RWPE2 (cell line): ENCODE measurements around the gene INO80.
"Not testable (repeated sequence)": the region's sequence is repeated elsewhere in the genome, so short reads cannot be mapped to it uniquely, and the experiment has no call there.

Source experiments
- ATAC-seq: fragments of 200-7000 bp; cut with Tn5 transposase; 3 replicates; pipeline ENCODE4 v1.9.1; 2021; ENCODE audit warnings: low read depth
- DNase-seq: peaks from one replicate; pipeline ENCODE4 v3.0.0-alpha.2; 2020; ENCODE audit warnings: low spot score
- H3K27ac ChIP-seq: fragments of 450-650 bp; 2 replicates; pipeline ENCODE4 v1.5.1; 2017; ENCODE audit warnings: mild to moderate bottlenecking; ENCODE audit not compliant: poor library complexity, severe bottlenecking
- H3K27me3 ChIP-seq: fragments of 250-450 bp; sonication (Bioruptor Pico); 2 replicates; pipeline ENCODE4 v1.5.1; 2021; ENCODE audit warnings: mild to moderate bottlenecking, moderate library complexity; ENCODE audit not compliant: insufficient read depth, poor library complexity, severe bottlenecking
- H3K36me3 ChIP-seq: fragments of 250-450 bp; sonication (Bioruptor Pico); 2 replicates; pipeline ENCODE4 v1.5.1; 2020; ENCODE audit warnings: low read depth, mild to moderate bottlenecking, moderate library complexity
- H3K4me1 ChIP-seq: fragments of 250-450 bp; sonication (Bioruptor Pico); 2 replicates; pipeline ENCODE4 v1.5.1; 2021; ENCODE audit warnings: mild to moderate bottlenecking, moderate library complexity; ENCODE audit not compliant: insufficient read depth, poor library complexity, severe bottlenecking
- H3K4me3 ChIP-seq: fragments of 250-450 bp; sonication (Bioruptor Pico); 2 replicates; pipeline ENCODE4 v1.5.1; 2021; ENCODE audit warnings: mild to moderate bottlenecking, moderate library complexity; ENCODE audit not compliant: severe bottlenecking
- H3K9me3 ChIP-seq: fragments of 250-450 bp; sonication (Bioruptor Pico); 2 replicates; pipeline ENCODE4 v1.5.1; 2021; ENCODE audit warnings: mild to moderate bottlenecking, moderate library complexity; ENCODE audit not compliant: severe bottlenecking
- TF ChIP-seq, protein P1 (sequence below): fragments of 450-650 bp; IDR thresholded peaks from one replicate; pipeline ENCODE4 v1.5.1; 2017; ENCODE audit warnings: mild to moderate bottlenecking, moderate library complexity; ENCODE audit not compliant: poor library complexity, severe bottlenecking

Gene INO80

DNA sequence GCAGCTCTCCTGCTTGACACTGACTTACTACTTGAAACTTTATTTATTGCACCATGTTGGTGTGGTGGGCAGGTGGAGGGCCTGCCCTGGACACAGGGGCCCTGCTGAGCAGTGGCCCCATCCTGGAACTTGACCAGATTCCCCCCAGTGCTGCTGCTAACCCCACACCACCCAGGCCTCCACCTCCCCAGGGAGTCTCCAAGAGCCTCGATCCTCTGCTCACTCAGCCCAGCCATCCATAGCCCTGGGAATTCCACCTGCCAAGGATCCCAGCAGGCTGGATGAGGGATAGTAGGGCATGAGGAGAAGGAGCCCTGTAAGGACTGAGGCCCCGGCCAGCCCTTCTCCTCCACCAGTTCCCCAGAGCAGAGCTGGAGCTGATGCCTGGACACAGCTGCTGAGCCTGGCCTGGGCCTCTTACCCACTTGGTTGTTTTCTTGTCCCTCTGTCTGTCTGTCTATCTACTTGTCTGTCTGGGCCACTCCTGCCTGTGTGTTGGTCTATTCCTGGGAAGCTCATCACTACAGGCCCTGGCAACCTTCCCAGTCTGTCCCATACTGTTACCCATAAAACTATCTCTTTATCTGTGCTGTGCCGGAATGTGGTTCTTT is 160.0 kb downstream of the INO80 start:
- H3K4me3 ChIP-seq, result no peak overlapping the region
- TF ChIP-seq, protein P1, sequence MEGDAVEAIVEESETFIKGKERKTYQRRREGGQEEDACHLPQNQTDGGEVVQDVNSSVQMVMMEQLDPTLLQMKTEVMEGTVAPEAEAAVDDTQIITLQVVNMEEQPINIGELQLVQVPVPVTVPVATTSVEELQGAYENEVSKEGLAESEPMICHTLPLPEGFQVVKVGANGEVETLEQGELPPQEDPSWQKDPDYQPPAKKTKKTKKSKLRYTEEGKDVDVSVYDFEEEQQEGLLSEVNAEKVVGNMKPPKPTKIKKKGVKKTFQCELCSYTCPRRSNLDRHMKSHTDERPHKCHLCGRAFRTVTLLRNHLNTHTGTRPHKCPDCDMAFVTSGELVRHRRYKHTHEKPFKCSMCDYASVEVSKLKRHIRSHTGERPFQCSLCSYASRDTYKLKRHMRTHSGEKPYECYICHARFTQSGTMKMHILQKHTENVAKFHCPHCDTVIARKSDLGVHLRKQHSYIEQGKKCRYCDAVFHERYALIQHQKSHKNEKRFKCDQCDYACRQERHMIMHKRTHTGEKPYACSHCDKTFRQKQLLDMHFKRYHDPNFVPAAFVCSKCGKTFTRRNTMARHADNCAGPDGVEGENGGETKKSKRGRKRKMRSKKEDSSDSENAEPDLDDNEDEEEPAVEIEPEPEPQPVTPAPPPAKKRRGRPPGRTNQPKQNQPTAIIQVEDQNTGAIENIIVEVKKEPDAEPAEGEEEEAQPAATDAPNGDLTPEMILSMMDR, result no peak
- H3K4me1 ChIP-seq, result peaks cover 14% of the 10 kb centered on the region
- H3K9me3 ChIP-seq, result no peaks in the 10 kb centered on the region
- H3K27me3 ChIP-seq, result no peaks in the 10 kb centered on the region
- H3K27ac ChIP-seq, result no peak overlapping the region
- DNase-seq (no peak), ATAC-seq (no peak)
- H3K36me3 ChIP-seq, result peaks cover 33% of the 10 kb centered on the region

DNA sequence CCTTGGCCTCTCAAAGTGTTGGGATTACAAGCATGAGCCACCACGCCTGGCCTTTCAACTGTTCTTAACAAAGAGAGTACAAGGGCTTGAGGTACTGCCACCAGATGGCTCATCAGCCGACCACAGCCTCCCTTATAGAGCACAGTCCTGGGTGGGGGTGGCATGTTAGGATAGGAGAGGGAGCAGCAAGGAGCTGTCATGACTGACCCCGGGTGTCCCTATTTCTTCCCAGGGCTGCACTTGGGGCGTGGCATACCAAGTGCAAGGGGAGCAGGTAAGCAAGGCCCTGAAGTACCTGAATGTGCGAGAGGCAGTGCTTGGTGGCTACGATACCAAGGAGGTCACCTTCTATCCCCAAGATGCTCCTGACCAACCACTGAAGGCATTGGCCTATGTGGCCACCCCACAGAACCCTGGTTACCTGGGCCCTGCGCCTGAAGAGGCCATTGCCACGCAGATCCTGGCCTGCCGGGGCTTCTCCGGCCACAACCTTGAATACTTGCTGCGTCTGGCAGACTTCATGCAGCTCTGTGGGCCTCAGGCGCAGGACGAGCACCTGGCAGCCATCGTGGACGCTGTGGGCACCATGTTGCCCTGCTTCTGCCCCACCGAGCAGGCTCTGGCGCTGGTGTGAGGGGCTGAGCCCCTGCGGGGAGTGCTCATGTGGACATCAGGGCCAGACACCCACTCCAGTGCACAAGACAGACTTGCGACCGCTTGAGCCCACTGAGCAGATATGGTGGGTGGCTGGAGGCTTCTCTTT is 160.8 kb downstream of the INO80 start:
- Histone ChIP-seq H3K27me3 (no peaks in the 10 kb centered on the region), H3K9me3 (no peaks in the 10 kb centered on the region), H3K4me3 (no peak overlapping the region), H3K4me1 (peaks cover 10% of the 10 kb centered on the region), H3K27ac (no peak overlapping the region), H3K36me3 (peaks cover 33% of the 10 kb centered on the region)
- DNase-seq, result no peak
- no peak for ATAC-seq
- TF ChIP-seq, protein P1, result no peak

DNA sequence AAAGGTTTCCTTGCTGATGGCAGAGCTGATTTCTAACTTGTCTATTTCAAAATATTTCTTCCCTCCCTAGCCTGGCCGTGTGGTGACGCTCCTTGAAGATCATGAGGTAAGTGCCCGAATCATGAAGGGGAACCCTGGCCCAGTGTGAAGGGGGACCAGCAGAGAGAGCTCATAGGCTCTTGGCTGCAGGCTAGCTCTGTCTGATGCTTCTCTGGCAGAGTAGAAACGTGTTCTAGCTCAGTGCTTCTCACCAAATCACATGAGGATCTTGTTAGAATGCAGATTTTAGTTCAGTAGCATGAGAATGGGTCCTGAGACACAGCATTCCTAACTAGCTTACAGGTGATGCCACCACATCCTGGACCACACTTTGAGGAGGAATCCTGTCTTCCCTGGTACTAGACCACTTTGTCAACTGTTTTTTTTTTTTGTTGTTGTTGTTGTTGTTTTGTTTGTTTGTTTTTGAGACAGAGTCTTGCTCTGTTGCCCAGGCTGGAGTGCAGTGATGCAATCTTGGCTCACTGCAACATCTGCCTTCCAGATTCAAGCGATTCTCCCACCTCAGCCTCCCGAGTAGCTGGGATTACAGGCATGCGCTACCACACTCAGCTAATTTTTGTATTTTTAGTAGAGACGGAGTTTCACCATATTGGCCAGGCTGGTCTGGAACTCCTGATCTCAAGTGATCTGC is 161.8 kb downstream of the INO80 start:
- H3K27ac ChIP-seq, DNase-seq, H3K9me3 ChIP-seq, H3K4me1 ChIP-seq, ATAC-seq, H3K27me3 ChIP-seq: not testable (repeated sequence)
- Histone ChIP-seq H3K36me3 (peaks cover 33% of the 10 kb centered on the region), H3K4me3 (peak overlapping the region; percentile 75)

DNA sequence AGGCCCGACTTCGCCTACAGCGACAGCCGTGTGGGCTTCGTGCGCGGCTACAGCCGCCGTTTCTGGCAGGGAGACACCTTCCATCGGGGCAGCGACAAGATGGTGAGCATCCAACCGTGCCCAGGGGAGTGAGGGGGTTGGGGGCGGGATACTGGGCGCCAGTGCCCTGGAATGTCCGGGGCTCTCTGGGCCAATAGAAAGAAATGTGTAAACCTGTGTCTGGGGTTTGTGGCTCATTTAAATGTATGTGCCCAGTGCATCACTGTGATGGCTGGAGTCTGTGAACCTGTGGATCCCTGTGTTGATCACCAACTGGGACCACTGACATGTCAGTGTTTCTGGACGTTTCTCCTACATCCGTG is 162.4 kb downstream of the INO80 start:
- Histone ChIP-seq H3K9me3 (no peaks in the 10 kb centered on the region), H3K36me3 (peaks cover 33% of the 10 kb centered on the region), H3K27me3 (no peaks in the 10 kb centered on the region), H3K4me3 (peak overlapping the region; percentile 75), H3K4me1 (peaks cover 10% of the 10 kb centered on the region), H3K27ac (no peak overlapping the region)
- DNase-seq (no peak), ATAC-seq (peak; percentile 0; the same call in 1 of the 3 replicates)
- TF ChIP-seq, protein P1, result no peak

DNA sequence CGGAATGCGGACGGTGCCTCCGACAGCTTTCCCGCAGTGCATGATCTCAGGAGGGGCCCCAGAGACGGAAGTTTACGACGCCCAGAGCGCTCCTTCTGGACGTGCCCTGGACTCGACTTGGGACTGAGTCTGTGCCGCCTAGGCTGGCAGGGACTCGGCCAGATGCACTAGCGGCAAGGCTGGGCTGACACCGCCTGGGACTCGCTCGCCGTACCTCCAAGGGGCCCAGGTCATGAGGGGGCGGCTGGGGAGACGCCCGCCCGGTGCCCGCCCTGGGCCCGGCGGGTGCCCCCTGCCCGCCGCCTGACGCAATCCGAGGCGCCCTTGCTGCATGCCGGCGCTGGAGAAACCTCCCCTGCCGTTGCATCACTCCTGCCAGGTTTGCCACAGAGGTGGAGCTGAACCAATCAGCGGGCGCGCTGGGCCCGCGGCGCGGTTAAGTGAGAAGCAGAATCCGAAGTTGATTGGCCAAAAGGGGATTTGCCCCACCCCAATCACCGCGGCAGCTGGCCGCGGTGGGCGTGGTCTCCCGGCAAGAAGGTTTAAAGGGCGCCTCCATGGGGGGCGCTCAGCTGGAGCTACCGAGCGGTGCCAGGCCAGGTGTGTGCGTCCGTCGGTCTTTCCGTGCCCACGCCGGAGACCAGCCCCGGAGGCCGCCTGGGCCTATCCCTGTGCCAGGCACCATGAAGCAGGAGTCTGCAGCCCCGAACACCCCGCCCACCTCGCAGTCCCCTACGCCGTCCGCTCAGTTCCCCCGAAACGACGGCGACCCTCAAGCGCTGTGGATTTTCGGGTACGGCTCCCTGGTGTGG is 163.0 kb downstream of the INO80 start, which contains the start of gene CHAC1:
TSS of gene CHAC1 (plus strand) at position 571 of the 812 bp plus-strand sequence. CDS start at position 684, 113 bp downstream.
- Histone ChIP-seq H3K4me3 (peak within 1 kb of the TSS; percentile 75), H3K27me3 (no peaks in the 10 kb centered on the region), H3K36me3 (peaks cover 33% of the 10 kb centered on the region), H3K4me1 (peaks cover 10% of the 10 kb centered on the region), H3K27ac (peak within 1 kb of the TSS; percentile 28), H3K9me3 (no peaks in the 10 kb centered on the region)
- DNase-seq, result peak; percentile 100
- TF ChIP-seq, protein P1, result no peak
- peak; percentile 86 for ATAC-seq
